Gastrocnemius medialis (tissue), 4 donors: ENCODE data around the gene CEP104. TPM values are rescaled to one million over a fixed set of nuclear protein-coding genes. Genes with fewer than 3 reads are reported as not detected.
A peak's percentile ranks its signal among the peaks of the same experiment; 100 is the strongest.

ENCODE experiments used
- ATAC-seq, 2 donors: fragments of 150-250 bp; one replicate each; pipeline ENCODE4 v1.9.1; 2016
- DNase-seq, 2 donors: peaks; one replicate each; pipeline ENCODE4 v3.0.0-alpha.2; 2019
- H3K27ac ChIP-seq, 4 donors: fragments of 200-600 bp; sonication (generic); 1 replicate in 1 of 4; 2 replicates in 3 of 4; pipeline ENCODE4 v1.5.1; 2016 to 2018; ENCODE audit warnings: mild to moderate bottlenecking in 2 of 4, moderate library complexity in 1 of 4
- H3K27me3 ChIP-seq, 3 donors: fragments of 200-600 bp; sonication (generic) in 2 of 3; 1 replicate in 1 of 3; 2 replicates in 2 of 3; pipeline versions ENCODE4 v1.5.1 to v1.6.0; 2016 to 2019; ENCODE audit warnings: mild to moderate bottlenecking in 1 of 3, moderate library complexity in 1 of 3
- H3K36me3 ChIP-seq, 2 donors: fragments of 200-600 bp; sonication (generic) in 1 of 2; one replicate each; pipeline ENCODE4 v1.5.1; 2017 to 2018
- H3K4me1 ChIP-seq, 2 donors: fragments of 200-600 bp; sonication (generic) in 1 of 2; one replicate each; pipeline ENCODE4 v1.5.1; 2016 to 2017; ENCODE audit warnings: mild to moderate bottlenecking in 2 of 2
- H3K4me3 ChIP-seq, 4 donors: fragments of 200-600 bp; sonication (generic) in 3 of 4; 1 replicate in 1 of 4; 2 replicates in 3 of 4; pipeline ENCODE4 v1.5.1; 2016 to 2019; ENCODE audit warnings: mild to moderate bottlenecking in 2 of 4
- H3K9me3 ChIP-seq, 3 donors: fragments of 200-600 bp; sonication (generic) in 2 of 3; 1 replicate in 1 of 3; 2 replicates in 2 of 3; pipeline ENCODE4 v1.5.1; 2016 to 2019
- CTCF ChIP-seq, 5 experiments: fragments of 450-650 bp in 3 of 5; fragments of 200-600 bp in 2 of 5; sonication (generic) in 2 of 5; IDR thresholded peaks in 4 of 5; conservative IDR thresholded peaks in 1 of 5; 1 replicate in 4 of 5; 2 replicates in 1 of 5; pipeline ENCODE4 v1.5.1; 2016 to 2019; ENCODE audit warnings: antibody characterized with exemption in 5 of 5, mild to moderate bottlenecking in 3 of 5, moderate library complexity in 3 of 5
- POLR2A ChIP-seq, 2 donors: fragments of 450-650 bp; IDR thresholded peaks; one replicate each; pipeline ENCODE4 v1.6.1; 2017; ENCODE audit warnings: antibody characterized with exemption in 2 of 2, mild to moderate bottlenecking in 2 of 2, moderate library complexity in 2 of 2
- in situ Hi-C, 4 donors: fragments of 200-750 bp; cut with MboI; loops; one replicate each; pipeline versions ENCODE4 v1.15.0 to v1.8.0; 2017; ENCODE audit warnings: low sequenced_read_pairs in 4 of 4
- intact Hi-C: fragments of 100-400 bp; cut with DNase I; formaldehyde crosslinking; loops from one replicate; pipeline ENCODE4 v1.15.1; 2023; ENCODE audit warnings: low total_unique reads
- total RNA-seq, 4 donors: library from RNA; depleted of rRNA; stranded (reverse); fragments of >200 nt; gene quantifications; one replicate each; pipeline versions ENCODE4 v1.1.0 to v1.2.3, GENCODE V29; 2016

CEP104 gene
- total RNA-seq, 4 donors from 2014 or later: 16.6 to 39.0 (median 21.9) TPM

- intact Hi-C loops: no loop called here
- Histone ChIP-seq H3K36me3 (no peaks in the 10 kb centered on the region), H3K9me3 (no peaks in the 10 kb centered on the region), H3K4me1 (peaks cover 8 to 9% of the 10 kb centered on the region in 2 donors), H3K4me3 (peak overlapping the region; percentile 91 to 99 (median 96)), H3K27ac (peak overlapping the region; percentile 97 to 99 (median 98)), H3K27me3 (no peaks in the 10 kb centered on the region)
- DNase-seq (peak in 1 of 2 donors; percentile 19), ATAC-seq (no peak)
- TF ChIP-seq CTCF (IDR thresholded peaks at IDR 0.05 in 4 of 5, conservative IDR thresholded peaks at IDR 0.05 in 1 of 5) (no peak), POLR2A (IDR thresholded peaks at IDR 0.05) (no peak)
- in situ Hi-C loops: loop anchor here in 1 of 4 donors (25.0 kb wide), 1 partner anchor 112 kb away; the partner anchor contains the start of gene LRRC47
Observed at GRCh38 chr1:3898994-3899753, 42.2 kb upstream of the CEP104 start.

- in situ Hi-C loops: loop anchor here in 1 of 4 donors (25.0 kb wide), 1 partner anchor 111 kb away; the partner anchor contains the start of gene LRRC47
- DNase-seq (no peak), ATAC-seq (no peak)
- no peaks in the 10 kb centered on the region for H3K9me3 ChIP-seq
- H3K4me3 ChIP-seq: no peak overlapping the region
- TF ChIP-seq CTCF (IDR thresholded peaks at IDR 0.05 in 4 of 5, conservative IDR thresholded peaks at IDR 0.05 in 1 of 5) (no peak), POLR2A (IDR thresholded peaks at IDR 0.05) (no peak)
- peaks cover 3 to 14% of the 10 kb centered on the region in 2 donors for H3K4me1 ChIP-seq
- no peak overlapping the region for H3K27ac ChIP-seq
- intact Hi-C loops: no loop called here
- no peaks in the 10 kb centered on the region for H3K36me3 ChIP-seq
- H3K27me3 ChIP-seq: no peaks in the 10 kb centered on the region
Observed at GRCh38 chr1:3898475-3898735, 41.4 kb upstream of the CEP104 start.

- in situ Hi-C loops: loop anchor here in 1 of 4 donors (25.0 kb wide), 1 partner anchor 109 kb away; the partner anchor contains the start of gene LRRC47
Observed at GRCh38 chr1:3896396-3897000, 39.5 kb upstream of the CEP104 start.

GRCh38 chr1:3895951-3896325 lies 38.9 kb upstream of the CEP104 start:
- intact Hi-C loops (no loop called here), in situ Hi-C loops (loop anchor here in 1 of 4 donors (25.0 kb wide), 1 partner anchor 109 kb away; the partner anchor contains the start of gene LRRC47)
- DNase-seq (no peak), ATAC-seq (no peak)
- Histone ChIP-seq H3K9me3 (no peaks in the 10 kb centered on the region), H3K27ac (no peak overlapping the region), H3K4me1 (peaks cover 10 to 22% of the 10 kb centered on the region in 2 donors), H3K4me3 (no peak overlapping the region), H3K27me3 (no peaks in the 10 kb centered on the region), H3K36me3 (peaks cover 0 to 7% of the 10 kb centered on the region in 2 donors)
- TF ChIP-seq CTCF (IDR thresholded peaks at IDR 0.05 in 4 of 5, conservative IDR thresholded peaks at IDR 0.05 in 1 of 5) (no peak), POLR2A (IDR thresholded peaks at IDR 0.05) (no peak)

More at GRCh38 chr1:3896396-3897000, 39.5 kb upstream of the CEP104 start:
- Histone ChIP-seq H3K27ac (no peak overlapping the region), H3K36me3 (peaks cover 0 to 1% of the 10 kb centered on the region in 2 donors), H3K9me3 (no peaks in the 10 kb centered on the region), H3K4me3 (no peak overlapping the region), H3K4me1 (peaks cover 11 to 22% of the 10 kb centered on the region in 2 donors), H3K27me3 (no peaks in the 10 kb centered on the region)
- intact Hi-C loops: no loop called here
- DNase-seq (no peak), ATAC-seq (no peak)
- TF ChIP-seq CTCF (IDR thresholded peaks at IDR 0.05 in 4 of 5, conservative IDR thresholded peaks at IDR 0.05 in 1 of 5) (no peak), POLR2A (IDR thresholded peaks at IDR 0.05) (no peak)
